ENCODE results near the gene ACER2. TPM values are rescaled to one million over a fixed set of nuclear protein-coding genes. Genes with fewer than 3 reads are reported as not detected.

The ACER2 gene
- total and polyA plus RNA-seq, 8 donors, result 2.7 to 8.1 (median 3.1) TPM

DNA sequence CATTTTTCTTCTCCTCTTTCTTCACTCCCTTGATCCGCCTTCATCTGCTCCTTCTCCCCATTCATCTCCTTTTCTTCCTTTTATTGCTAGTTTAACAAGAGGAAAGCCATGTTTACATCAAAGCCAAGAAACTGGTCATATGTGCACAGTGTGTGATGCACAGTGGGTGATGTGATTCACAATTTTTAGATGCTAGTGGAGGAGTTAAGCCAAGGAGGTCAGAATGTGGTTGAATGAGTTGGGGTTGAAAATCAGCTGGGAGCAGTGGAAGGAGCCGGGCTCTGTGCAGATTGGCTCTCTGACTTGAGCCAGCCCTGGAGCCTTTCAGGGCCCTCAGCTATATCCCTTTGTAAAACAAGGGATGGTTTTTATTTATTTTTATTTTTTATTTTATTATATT, 7.3 kb downstream of the ACER2 start:
- H3K27me3 ChIP-seq, result no peaks in the 10 kb centered on the region
- no peak overlapping the region for H3K27ac ChIP-seq
- H3K36me3 ChIP-seq, result no peaks in the 10 kb centered on the region
- intact Hi-C loops (cut with DNase I), result no loop called here
- no peak for DNase-seq
- TF ChIP-seq, protein P1, sequence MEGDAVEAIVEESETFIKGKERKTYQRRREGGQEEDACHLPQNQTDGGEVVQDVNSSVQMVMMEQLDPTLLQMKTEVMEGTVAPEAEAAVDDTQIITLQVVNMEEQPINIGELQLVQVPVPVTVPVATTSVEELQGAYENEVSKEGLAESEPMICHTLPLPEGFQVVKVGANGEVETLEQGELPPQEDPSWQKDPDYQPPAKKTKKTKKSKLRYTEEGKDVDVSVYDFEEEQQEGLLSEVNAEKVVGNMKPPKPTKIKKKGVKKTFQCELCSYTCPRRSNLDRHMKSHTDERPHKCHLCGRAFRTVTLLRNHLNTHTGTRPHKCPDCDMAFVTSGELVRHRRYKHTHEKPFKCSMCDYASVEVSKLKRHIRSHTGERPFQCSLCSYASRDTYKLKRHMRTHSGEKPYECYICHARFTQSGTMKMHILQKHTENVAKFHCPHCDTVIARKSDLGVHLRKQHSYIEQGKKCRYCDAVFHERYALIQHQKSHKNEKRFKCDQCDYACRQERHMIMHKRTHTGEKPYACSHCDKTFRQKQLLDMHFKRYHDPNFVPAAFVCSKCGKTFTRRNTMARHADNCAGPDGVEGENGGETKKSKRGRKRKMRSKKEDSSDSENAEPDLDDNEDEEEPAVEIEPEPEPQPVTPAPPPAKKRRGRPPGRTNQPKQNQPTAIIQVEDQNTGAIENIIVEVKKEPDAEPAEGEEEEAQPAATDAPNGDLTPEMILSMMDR (IDR thresholded peaks at IDR 0.05), result no peak
- no peak overlapping the region for H3K4me3 ChIP-seq
- no peaks in the 10 kb centered on the region for H3K9me3 ChIP-seq
- no peak for ATAC-seq
- no peaks in the 10 kb centered on the region for H3K4me1 ChIP-seq

DNA sequence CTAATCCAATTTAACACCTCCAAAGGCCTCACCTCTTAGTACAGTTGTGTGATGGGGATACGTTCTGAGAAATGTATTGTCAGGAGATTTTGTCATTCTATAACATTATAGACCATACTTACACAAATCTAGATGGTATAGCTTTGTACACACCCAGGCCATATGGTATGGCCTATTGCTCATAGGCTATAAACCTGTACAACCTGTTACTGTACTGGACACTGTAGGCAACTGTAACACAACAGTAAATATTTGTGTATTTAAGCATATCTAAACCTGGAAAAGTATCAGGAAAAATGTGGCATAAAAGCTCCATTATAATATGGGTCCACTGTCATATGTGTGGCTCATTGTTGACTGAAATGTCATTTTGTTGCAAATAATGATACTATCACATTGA, 12.1 kb downstream of the ACER2 start:
- ATAC-seq (no peak), DNase-seq (no peak)
- Histone ChIP-seq H3K36me3 (peaks cover 0 to 6% of the 10 kb centered on the region in 2 donors), H3K9me3 (no peaks in the 10 kb centered on the region), H3K27me3 (no peaks in the 10 kb centered on the region), H3K4me3 (no peak overlapping the region), H3K4me1 (no peaks in the 10 kb centered on the region), H3K27ac (no peak overlapping the region)
- intact Hi-C loops (cut with DNase I), result no loop called here
- TF ChIP-seq, protein P1 (IDR thresholded peaks at IDR 0.05), result no peak

DNA sequence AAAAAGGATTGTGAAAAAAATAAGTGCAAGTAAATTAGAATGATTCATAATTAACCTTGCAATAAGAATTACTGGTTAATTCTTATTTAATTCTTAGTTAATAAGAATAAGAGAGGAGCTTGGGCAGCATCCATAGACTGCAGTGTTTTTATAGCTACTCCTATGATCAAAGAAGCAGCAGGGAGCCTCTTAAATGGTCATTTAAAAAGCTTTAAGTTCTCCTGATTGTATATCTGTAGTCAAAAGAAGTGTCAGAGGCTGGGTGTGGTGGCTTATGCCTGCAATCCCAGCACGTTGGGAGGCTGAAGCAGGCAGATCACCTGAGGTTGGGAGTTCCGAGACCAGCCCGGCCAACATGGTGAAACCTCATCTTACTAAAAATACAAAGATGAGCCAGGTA, 14.4 kb downstream of the ACER2 start:
- TF ChIP-seq, protein P1 (IDR thresholded peaks at IDR 0.05), result no peak
- no peaks in the 10 kb centered on the region for H3K4me1 ChIP-seq

DNA sequence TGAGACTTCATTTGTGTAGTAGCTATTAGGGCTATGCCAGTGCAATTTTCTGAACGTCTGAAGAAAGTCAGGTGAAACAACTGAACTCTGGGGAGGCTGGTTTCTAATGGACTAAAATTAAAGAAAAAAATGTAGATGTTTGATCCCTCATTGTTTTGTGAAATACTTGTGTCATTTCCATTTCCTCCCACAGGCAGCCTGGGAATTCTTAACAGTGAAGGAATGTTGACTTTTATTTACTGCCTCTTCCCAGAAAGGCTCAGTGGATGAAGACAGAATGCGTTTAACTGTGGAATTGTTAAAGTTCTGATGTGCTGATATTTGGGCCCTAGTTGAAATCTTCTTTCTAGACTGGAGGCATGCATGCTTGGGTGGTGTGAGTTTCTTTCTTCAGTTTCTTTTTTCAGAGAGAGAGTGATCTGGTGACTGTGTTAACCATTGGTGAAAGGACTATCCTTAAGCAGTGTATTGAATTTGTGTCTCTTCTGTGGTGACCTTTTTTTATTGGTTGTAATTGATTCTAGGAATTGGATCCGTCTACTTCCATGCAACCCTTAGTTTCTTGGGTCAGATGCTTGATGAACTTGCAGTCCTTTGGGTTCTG, 15.5 kb downstream of the ACER2 start:
- H3K4me1 ChIP-seq, result no peaks in the 10 kb centered on the region
- no peak overlapping the region for H3K27ac ChIP-seq
- ATAC-seq, result no peak
- no peaks in the 10 kb centered on the region for H3K27me3 ChIP-seq
- DNase-seq, result no peak
- H3K36me3 ChIP-seq, result peaks cover 0 to 7% of the 10 kb centered on the region in 2 donors
- TF ChIP-seq, protein P1 (IDR thresholded peaks at IDR 0.05), result no peak
- H3K9me3 ChIP-seq, result no peaks in the 10 kb centered on the region
- no peak overlapping the region for H3K4me3 ChIP-seq
- intact Hi-C loops (cut with DNase I), result no loop called here

More for the DNA sequence above, 14.4 kb downstream of the ACER2 start:
- intact Hi-C loops (cut with DNase I), result no loop called here
- no peaks in the 10 kb centered on the region for H3K27me3 ChIP-seq
- peaks cover 0 to 7% of the 10 kb centered on the region in 2 donors for H3K36me3 ChIP-seq
- no peak overlapping the region for H3K27ac ChIP-seq
- ATAC-seq (no peak), DNase-seq (no peak)
- no peaks in the 10 kb centered on the region for H3K9me3 ChIP-seq
- H3K4me3 ChIP-seq, result no peak overlapping the region

DNA sequence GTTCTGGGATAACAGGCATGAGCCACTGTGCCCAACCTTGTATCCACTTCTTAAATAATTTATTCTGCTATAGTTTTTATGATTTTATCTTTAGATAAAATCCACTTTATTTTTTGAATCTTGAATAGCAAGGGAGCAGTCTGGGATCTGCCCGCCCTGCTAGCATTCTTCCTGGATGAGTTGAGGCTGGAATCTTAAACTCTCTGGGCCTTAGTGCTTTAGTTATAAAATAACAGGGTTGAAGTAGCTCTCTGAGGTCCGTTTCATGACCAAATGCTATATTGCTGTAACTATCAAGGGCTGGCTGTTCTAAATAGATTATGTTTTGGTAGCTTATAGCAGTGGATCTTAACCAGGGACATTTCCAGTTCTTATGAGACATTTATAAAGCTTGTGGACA, 20.8 kb downstream of the ACER2 start:
- Histone ChIP-seq H3K27ac (no peak overlapping the region), H3K27me3 (no peaks in the 10 kb centered on the region), H3K4me3 (no peak overlapping the region), H3K9me3 (no peaks in the 10 kb centered on the region), H3K4me1 (no peaks in the 10 kb centered on the region), H3K36me3 (peaks cover 0 to 7% of the 10 kb centered on the region in 2 donors)
- TF ChIP-seq, protein P1 (IDR thresholded peaks at IDR 0.05), result no peak
- intact Hi-C loops (cut with DNase I), result no loop called here
- DNase-seq, result no peak
- no peak for ATAC-seq

Data from left lung (tissue), 10 donors.